SK-N-SH (cell line): ENCODE measurements around the gene TCIRG1. TPM values are rescaled to one million over a fixed set of nuclear protein-coding genes. Genes with fewer than 3 reads are reported as not detected.

Source experiments
- CTCF ChIA-PET: fragments of 300-600, 350-600 bp; formaldehyde crosslinking; extraction: SDS; loops from one replicate; lab custom pipeline; 2021; lab: Yijun Ruan, JAX
- POLR2A ChIA-PET: fragments of 350-600 bp; sonication (Branson Sonifier 250); formaldehyde crosslinking; extraction: SDS; loops from one replicate; lab custom pipeline; 2020; ENCODE audit warnings: antibody characterized with exemption, inconsistent platforms; lab: Yijun Ruan, JAX
- DNase-seq: peaks from one replicate; pipeline ENCODE4 v3.0.0; 2012
- H2AFZ ChIP-seq: fragments of 200-600 bp; sonication (generic); 2 replicates; pipeline ENCODE4 v1.8.1; 2016; ENCODE audit warnings: antibody characterized with exemption, mild to moderate bottlenecking, low read depth
- H3F3A ChIP-seq: fragments of 200-600 bp; sonication (generic); replicated peaks from 2 replicates; pipeline ENCODE3; 2016; ENCODE audit warnings: antibody characterized with exemption, mild to moderate bottlenecking; ENCODE audit not compliant: insufficient read depth
- H3K27ac ChIP-seq, 2 experiments: fragments of 200-500 bp in 1 of 2; fragments of 200-600 bp in 1 of 2; sonication (Bioruptor generic) in 1 of 2; sonication (generic), shearing (Covaris generic) in 1 of 2; 2 replicates each; pipeline versions ENCODE4 v1.5.1 to v1.6.1; 2014 to 2016; ENCODE audit warnings: low read depth in 2 of 2, inconsistent platforms in 1 of 2, low read length in 1 of 2, mild to moderate bottlenecking in 1 of 2, mixed read lengths in 1 of 2
- H3K27me3 ChIP-seq: fragments of 200-600 bp; sonication (generic), shearing (Covaris generic); 2 replicates; pipeline ENCODE4 v1.6.1; 2016; ENCODE audit warnings: mixed run types; ENCODE audit not compliant: insufficient read depth
- H3K36me3 ChIP-seq, 2 experiments: fragments of 200-500 bp in 1 of 2; fragments of 200-600 bp in 1 of 2; sonication (Bioruptor generic) in 1 of 2; sonication (generic) in 1 of 2; replicated peaks in 1 of 2; 2 replicates each; pipeline versions ENCODE3 to v1.5.1; 2014 to 2016; ENCODE audit warnings: low read length in 1 of 2, mild to moderate bottlenecking in 1 of 2; ENCODE audit not compliant: insufficient read depth in 2 of 2, control insufficient read depth in 1 of 2
- H3K4me1 ChIP-seq, 2 experiments: fragments of 200-500 bp in 1 of 2; fragments of 200-600 bp in 1 of 2; sonication (Bioruptor generic) in 1 of 2; sonication (generic), shearing (Covaris generic) in 1 of 2; 2 replicates each; pipeline versions ENCODE4 v1.5.1 to v1.6.1; 2014 to 2016; ENCODE audit warnings: low read depth in 1 of 2, low read length in 1 of 2, mixed run types in 1 of 2; ENCODE audit not compliant: insufficient read depth in 2 of 2, control insufficient read depth in 1 of 2
- H3K4me2 ChIP-seq: fragments of 200-600 bp; sonication (generic), shearing (Covaris generic); 2 replicates; pipeline ENCODE4 v1.6.1; 2017; ENCODE audit warnings: mixed run types
- H3K4me3 ChIP-seq, 2 experiments: fragments of 200-500 bp in 1 of 2; fragments of 200-600 bp in 1 of 2; sonication (Bioruptor generic) in 1 of 2; sonication (generic), shearing (Covaris generic) in 1 of 2; 2 replicates each; pipeline versions ENCODE4 v1.5.1 to v1.8.1; 2014 to 2016; ENCODE audit warnings: low read depth in 2 of 2, inconsistent platforms in 1 of 2, low read length in 1 of 2, mild to moderate bottlenecking in 1 of 2, mixed read lengths in 1 of 2, moderate library complexity in 1 of 2
- H3K79me2 ChIP-seq: fragments of 200-600 bp; sonication (generic); 2 replicates; pipeline ENCODE4 v1.8.1; 2017; ENCODE audit warnings: mild to moderate bottlenecking; ENCODE audit not compliant: insufficient read depth
- H3K9ac ChIP-seq: fragments of 200-600 bp; sonication (generic); 2 replicates; pipeline ENCODE4 v1.6.1; 2017; ENCODE audit warnings: mixed run types
- H3K9me2 ChIP-seq: fragments of 200-600 bp; sonication (generic); 2 replicates; pipeline ENCODE4 v1.6.1; 2017; ENCODE audit warnings: mixed run types
- H3K9me3 ChIP-seq: fragments of 200-600 bp; sonication (generic); 2 replicates; pipeline ENCODE4 v1.6.1; 2017; ENCODE audit warnings: mixed run types, mild to moderate bottlenecking, moderate library complexity
- H4K20me1 ChIP-seq: fragments of 200-600 bp; sonication (generic); 2 replicates; pipeline ENCODE4 v1.6.1; 2017; ENCODE audit warnings: mild to moderate bottlenecking, mixed run types; ENCODE audit not compliant: insufficient read depth
- CTCF ChIP-seq: fragments of 200-600 bp; sonication (generic); IDR thresholded peaks from 2 replicates; pipeline ENCODE4 v1.6.1; 2017; ENCODE audit warnings: antibody characterized with exemption, mild to moderate bottlenecking, moderate library complexity
- ELF1 ChIP-seq: IDR thresholded peaks from 2 replicates; pipeline ENCODE4 v1.4.0; 2012
- EP300 ChIP-seq, 2 experiments: IDR thresholded peaks; 2 replicates each; pipeline versions ENCODE4 v1.4.0 to v1.6.1; 2012; ENCODE audit warnings: borderline replicate concordance in 1 of 2, low read depth in 1 of 2, low read length in 1 of 2
- FOXJ3 ChIP-seq: sonication (generic); formaldehyde crosslinking; IDR thresholded peaks from 2 replicates; pipeline ENCODE4 v1.5.1; 2020; ENCODE audit warnings: mild to moderate bottlenecking, missing genetic modification reagents
- GATA2 ChIP-seq: sonication (generic); formaldehyde crosslinking; IDR thresholded peaks from 2 replicates; pipeline ENCODE4 v1.5.0; 2020; ENCODE audit warnings: mild to moderate bottlenecking, missing genetic modification reagents
- JUND ChIP-seq: IDR thresholded peaks from 2 replicates; pipeline ENCODE4 v1.4.0; 2012
- MEF2A ChIP-seq: IDR thresholded peaks from 2 replicates; pipeline ENCODE4 v1.4.0; 2012; ENCODE audit warnings: low read depth, borderline replicate concordance
- NFIC ChIP-seq: IDR thresholded peaks from 2 replicates; pipeline ENCODE4 v1.4.0; 2012; ENCODE audit warnings: borderline replicate concordance
- PBX3 ChIP-seq: IDR thresholded peaks from 2 replicates; pipeline ENCODE4; 2012
- RAD21 ChIP-seq: IDR thresholded peaks from 2 replicates; pipeline ENCODE4 v1.6.1; 2012; ENCODE audit warnings: mild to moderate bottlenecking, low read length
- TAF1 ChIP-seq: IDR thresholded peaks from 2 replicates; pipeline ENCODE4 v1.6.1; 2012; ENCODE audit warnings: low read depth, mild to moderate bottlenecking, low read length, moderate library complexity, borderline replicate concordance
- TCF12 ChIP-seq: IDR thresholded peaks from 2 replicates; pipeline ENCODE4 v1.4.0; 2012
- YY1 ChIP-seq: IDR thresholded peaks from 2 replicates; pipeline ENCODE4 v1.4.0; 2012; ENCODE audit warnings: low read depth, mild to moderate bottlenecking
- WGBS: methylation state at CpG from one replicate; pipeline ENCODE4 v1.1.6; 2017; ENCODE audit warnings: low lambda C conversion rate; 5-methylcytosine and 5-hydroxymethylcytosine counted together
- polyA plus RNA-seq, 3 experiments: library from polyadenylated mRNA; depleted of rRNA; stranded (reverse); fragments of >200 nt; gene quantifications; 2 replicates each; pipeline ENCODE4 v1.2.3, GENCODE V29; 2012

The TCIRG1 gene
- polyA plus RNA-seq, 1 of the 3 experiments (the other 2 are of a cell fraction) = 0.58 TPM

- Histone ChIP-seq H3K27me3 (no peaks in the 10 kb centered on the region), H3K36me3 (peaks cover 37 to 50% of the 10 kb centered on the region in 2 experiments)
- 77% methylated on average over 5 of the region's 5 CpGs for WGBS
Observed at GRCh38 chr11:68065841-68066240, 27.0 kb downstream of the TCIRG1 start.

GRCh38 chr11:68066742-68067141 is 27.9 kb downstream of the TCIRG1 start:
- no peaks in the 10 kb centered on the region for H3K9me3 ChIP-seq
- no peaks in the 10 kb centered on the region for H3K9me2 ChIP-seq
- WGBS = no CpG with 5 or more reads among the region's 3 CpGs
- TF ChIP-seq GATA2 = no peak
- H4K20me1 ChIP-seq = no peaks in the 10 kb centered on the region
- POLR2A ChIA-PET = no interaction called here
- no peaks in the 10 kb centered on the region for H3F3A ChIP-seq
- no peak overlapping the region for H3K4me2 ChIP-seq
- no peaks in the 10 kb centered on the region for H3K4me1 ChIP-seq
- CTCF ChIA-PET = no interaction called here
- H3K27me3 ChIP-seq = no peaks in the 10 kb centered on the region
- peaks cover 32 to 44% of the 10 kb centered on the region in 2 experiments for H3K36me3 ChIP-seq
- H3K9ac ChIP-seq = no peak overlapping the region
- H3K4me3 ChIP-seq = no peak overlapping the region
- H3K27ac ChIP-seq = no peak overlapping the region
- DNase-seq = no peak
- H3K79me2 ChIP-seq = no peaks in the 10 kb centered on the region
- H2AFZ ChIP-seq = no peak overlapping the region

More at GRCh38 chr11:68065841-68066240, 27.0 kb downstream of the TCIRG1 start:
- no peaks in the 10 kb centered on the region for H3K9me2 ChIP-seq
- no peak overlapping the region for H3K4me3 ChIP-seq
- H2AFZ ChIP-seq = no peak overlapping the region
- H3F3A ChIP-seq = no peaks in the 10 kb centered on the region
- no peak overlapping the region for H3K27ac ChIP-seq
- no peak for DNase-seq
- H3K4me1 ChIP-seq = no peaks in the 10 kb centered on the region
- no peak overlapping the region for H3K9ac ChIP-seq
- TF ChIP-seq ELF1 = no peak
- TF ChIP-seq FOXJ3 = no peak
- TF ChIP-seq, all 33 proteins: peak for 0
- CTCF ChIA-PET = no interaction called here
- POLR2A ChIA-PET = no interaction called here
- no peak overlapping the region for H3K4me2 ChIP-seq
- H3K9me3 ChIP-seq = no peaks in the 10 kb centered on the region
- no peaks in the 10 kb centered on the region for H3K79me2 ChIP-seq
- H4K20me1 ChIP-seq = no peaks in the 10 kb centered on the region

GRCh38 chr11:68067991-68068390 is 29.2 kb downstream of the TCIRG1 start:
- peaks cover 20 to 43% of the 10 kb centered on the region in 2 experiments for H3K36me3 ChIP-seq
- 92% methylated on average over 5 of the region's 5 CpGs for WGBS
- no peak for TF ChIP-seq TAF1
- no peak for TF ChIP-seq EP300 (IDR thresholded peaks at IDR 0.05; ENCODE audit: borderline replicate concordance in 1 of 2, low read depth in 1 of 2, low read length in 1 of 2)
- TF ChIP-seq JUND = no peak
- TF ChIP-seq CTCF = no peak
- TF ChIP-seq NFIC = no peak
- no peak for TF ChIP-seq MEF2A
- TF ChIP-seq YY1 = no peak
- TF ChIP-seq TCF12 = no peak
- TF ChIP-seq PBX3 = no peak
- no peak for TF ChIP-seq GATA2
- no peak for TF ChIP-seq RAD21

More at GRCh38 chr11:68067991-68068390, 29.2 kb downstream of the TCIRG1 start:
- Histone ChIP-seq H3F3A (no peaks in the 10 kb centered on the region), H3K4me2 (no peak overlapping the region), H3K9ac (no peak overlapping the region), H3K4me3 (no peak overlapping the region), H3K79me2 (no peaks in the 10 kb centered on the region), H3K4me1 (no peaks in the 10 kb centered on the region), H3K9me2 (no peaks in the 10 kb centered on the region), H2AFZ (no peak overlapping the region), H3K9me3 (no peaks in the 10 kb centered on the region), H4K20me1 (no peaks in the 10 kb centered on the region), H3K27me3 (no peaks in the 10 kb centered on the region), H3K27ac (no peak overlapping the region)
- ChIA-PET CTCF (no interaction called here), POLR2A (no interaction called here)
- DNase-seq = no peak
